Activated naive CD8-positive, alpha-beta T cell treated with anti-CD3 and anti-CD28 coated beads for 36 hours (primary cell): Measurements from ENCODE around the gene PHYHD1. TPM values are rescaled to one million over a fixed set of nuclear protein-coding genes. Genes with fewer than 3 reads are reported as not detected.
A peak's percentile ranks its signal among the peaks of the same experiment; 100 is the strongest.

Experiments used
- DNase-seq: peaks from one replicate; pipeline ENCODE4 v3.0.0; 2021
- H3K27ac Mint-ChIP-seq: one replicate; pipeline ENCODE4 v1.8.0; 2022; ENCODE audit warnings: mild to moderate bottlenecking, moderate library complexity, mixed read lengths
- H3K27me3 Mint-ChIP-seq: one replicate; pipeline ENCODE4 v1.8.0; 2022; ENCODE audit warnings: mild to moderate bottlenecking, mixed read lengths
- H3K36me3 Mint-ChIP-seq: one replicate; pipeline ENCODE4 v1.8.0; 2021; ENCODE audit warnings: mild to moderate bottlenecking, mixed read lengths
- H3K4me1 Mint-ChIP-seq: one replicate; pipeline ENCODE4 v1.8.0; 2021; ENCODE audit warnings: mixed read lengths
- H3K4me3 Mint-ChIP-seq: one replicate; pipeline ENCODE4 v1.8.0; 2022; ENCODE audit warnings: mild to moderate bottlenecking, moderate library complexity, mixed read lengths
- H3K9me3 Mint-ChIP-seq: one replicate; pipeline ENCODE4 v1.8.0; 2022; ENCODE audit warnings: mixed read lengths
- total RNA-seq, 2 experiments: library from RNA; stranded (reverse); gene quantifications; one replicate each; pipeline ENCODE4 v1.2.3, GENCODE V29; 2021

Gene PHYHD1
- total RNA-seq, 2 experiments from 2014 or later = 0.49 to 0.52 TPM

DNA sequence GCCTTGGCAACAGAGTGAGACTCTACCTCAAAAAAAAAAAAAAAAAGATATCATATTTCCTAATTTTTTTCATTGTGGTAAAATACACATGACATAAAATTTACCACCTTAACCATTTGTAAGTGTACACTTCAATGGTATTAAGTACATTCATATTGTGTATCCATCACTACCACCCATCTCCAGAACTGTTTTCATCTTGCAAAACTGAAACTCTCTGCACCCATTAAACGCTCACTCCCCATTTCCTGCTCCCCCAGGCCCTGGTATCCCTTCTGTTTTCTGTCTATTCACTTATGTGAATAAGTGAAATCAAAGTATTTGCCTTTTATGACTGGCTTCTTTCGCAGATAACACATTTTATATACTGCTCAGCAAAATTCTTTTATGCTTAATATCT lies 26.0 kb upstream of the PHYHD1 start:
- Mint-ChIP-seq H3K4me1 (peaks cover 41% of the 10 kb centered on the region), H3K4me3 (no peak overlapping the region), H3K27me3 (no peaks in the 10 kb centered on the region), H3K9me3 (no peaks in the 10 kb centered on the region), H3K27ac (no peak overlapping the region), H3K36me3 (peaks cover 28% of the 10 kb centered on the region)
- no peak for DNase-seq

DNA sequence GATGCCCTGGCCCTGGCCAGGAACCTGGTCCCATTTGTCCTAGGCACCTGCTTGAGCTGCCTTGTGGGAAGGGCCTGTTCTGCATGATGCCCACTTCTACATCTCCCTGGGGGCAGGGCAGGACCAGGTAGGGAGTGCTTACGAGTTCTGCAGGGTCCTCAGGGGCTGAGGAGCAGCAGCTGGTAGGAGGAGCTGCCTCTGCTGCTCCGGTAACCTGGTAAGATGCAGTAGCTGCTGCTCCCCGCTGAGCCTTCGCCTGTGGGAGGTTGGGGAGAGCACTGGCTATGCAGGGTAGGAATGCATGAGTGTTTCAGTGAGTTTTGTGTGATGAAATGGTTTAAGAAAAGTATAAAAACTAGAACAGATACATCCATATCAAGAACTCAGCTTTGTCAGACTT lies 25.2 kb upstream of the PHYHD1 start:
- H3K27ac Mint-ChIP-seq = no peak overlapping the region

DNA sequence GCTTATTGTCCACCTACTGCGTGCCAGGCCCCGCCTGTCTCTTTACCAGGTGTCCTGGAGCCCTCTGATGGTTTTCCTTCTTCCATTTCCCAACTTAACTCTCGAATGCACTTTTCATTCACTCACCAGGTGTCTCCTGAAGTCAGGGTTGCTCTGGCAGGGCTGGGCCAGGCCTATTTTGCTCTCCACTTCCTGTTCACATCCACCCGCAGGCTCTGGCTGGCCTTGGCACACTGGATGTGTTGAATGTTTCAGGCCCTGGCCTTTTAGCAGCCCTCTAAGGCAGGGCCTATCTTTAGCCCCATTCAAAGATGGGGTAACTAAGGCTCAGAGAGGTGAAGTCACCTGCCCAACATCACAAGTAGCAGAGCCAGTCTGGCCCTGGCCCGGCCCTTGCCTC lies 22.4 kb upstream of the PHYHD1 start:
- no peak for DNase-seq
- Mint-ChIP-seq H3K36me3 (peaks cover 22% of the 10 kb centered on the region), H3K9me3 (no peaks in the 10 kb centered on the region), H3K27ac (peak overlapping the region; percentile 89), H3K27me3 (no peaks in the 10 kb centered on the region), H3K4me3 (no peak overlapping the region), H3K4me1 (peaks cover 65% of the 10 kb centered on the region)

More for the DNA sequence above, 25.2 kb upstream of the PHYHD1 start:
- H3K4me3 Mint-ChIP-seq = no peak overlapping the region
- DNase-seq = no peak
- no peaks in the 10 kb centered on the region for H3K27me3 Mint-ChIP-seq
- H3K4me1 Mint-ChIP-seq = peaks cover 49% of the 10 kb centered on the region
- H3K9me3 Mint-ChIP-seq = no peaks in the 10 kb centered on the region
- H3K36me3 Mint-ChIP-seq = peaks cover 27% of the 10 kb centered on the region

DNA sequence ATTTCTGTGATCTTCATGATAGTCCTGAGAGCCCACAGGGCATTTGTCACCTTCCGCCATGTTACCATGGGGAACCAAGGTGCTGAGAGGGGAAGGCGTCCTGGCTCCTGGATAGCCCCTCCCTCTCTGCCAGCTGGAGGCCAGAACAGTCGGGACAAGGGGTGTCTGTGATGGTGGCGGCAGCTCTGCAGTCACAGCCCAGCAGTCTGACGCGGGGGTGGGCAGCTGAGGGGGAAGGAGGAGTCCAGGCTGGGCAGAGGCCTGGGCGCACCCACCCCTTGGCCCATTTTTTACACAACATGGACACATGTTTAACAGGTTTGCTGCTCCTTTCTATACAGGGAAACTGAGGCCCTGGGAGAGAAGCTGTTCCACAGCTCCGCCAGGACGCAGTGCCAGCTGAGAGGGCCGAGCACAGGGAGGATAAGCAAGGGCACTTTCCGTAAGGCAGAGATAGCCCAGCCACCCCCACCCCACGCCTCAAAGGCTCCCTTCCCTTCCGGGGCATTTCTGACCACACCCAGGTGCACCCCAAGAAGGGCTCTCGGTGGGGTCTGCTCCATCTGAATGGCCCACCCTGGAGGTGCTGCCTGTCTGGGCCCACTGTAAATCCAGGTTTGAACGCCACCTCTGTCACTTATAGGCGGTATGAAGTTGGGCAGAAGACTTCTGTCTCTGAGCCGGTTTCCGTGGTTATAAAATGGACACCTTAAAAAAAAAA lies 21.8 kb upstream of the PHYHD1 start:
- H3K4me3 Mint-ChIP-seq = peak overlapping the region; percentile 68

DNA sequence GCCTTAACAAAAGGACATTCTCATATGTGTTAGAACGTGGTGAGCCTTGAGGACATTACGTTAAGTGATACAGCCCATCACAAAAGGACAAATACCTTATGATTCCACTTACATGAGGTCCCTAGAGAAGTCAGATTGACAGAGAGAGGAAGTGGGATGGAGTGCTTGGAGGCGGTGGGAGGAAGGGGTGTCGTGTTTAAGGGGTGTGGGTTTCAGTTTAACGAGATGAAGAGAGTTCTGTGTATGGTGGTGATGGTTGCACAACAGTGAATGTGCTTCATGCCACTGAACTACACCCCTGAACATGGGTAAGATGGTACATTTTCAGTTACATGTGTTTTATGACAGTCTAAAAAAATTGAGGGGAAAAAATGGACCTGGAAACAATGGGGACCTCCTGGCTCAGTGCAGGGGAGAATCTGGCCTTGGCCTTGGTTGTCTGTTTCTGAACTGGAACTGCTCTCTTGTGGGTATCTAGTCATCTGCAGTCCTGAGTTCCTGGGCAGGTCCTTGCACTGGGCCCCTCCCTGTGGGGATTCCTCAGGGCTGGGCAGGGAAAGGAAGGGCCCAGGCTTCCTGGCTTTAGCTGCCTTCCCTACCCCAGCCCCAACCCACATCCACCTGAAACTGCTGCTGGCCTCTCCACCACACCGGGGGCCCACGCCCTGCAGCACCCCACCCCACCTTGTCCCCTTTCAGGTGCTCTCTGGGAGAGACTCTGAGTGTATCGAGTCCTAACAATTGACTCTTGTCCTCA lies 21.0 kb upstream of the PHYHD1 start:
- H3K4me3 Mint-ChIP-seq = peak overlapping the region; percentile 68
- peak; percentile 35 for DNase-seq
- H3K27me3 Mint-ChIP-seq = no peaks in the 10 kb centered on the region

More for the DNA sequence above, 21.8 kb upstream of the PHYHD1 start:
- DNase-seq = no peak
- Mint-ChIP-seq H3K4me1 (peaks cover 66% of the 10 kb centered on the region), H3K36me3 (peaks cover 21% of the 10 kb centered on the region), H3K9me3 (no peaks in the 10 kb centered on the region), H3K27me3 (no peaks in the 10 kb centered on the region), H3K27ac (peak overlapping the region; percentile 89)

DNA sequence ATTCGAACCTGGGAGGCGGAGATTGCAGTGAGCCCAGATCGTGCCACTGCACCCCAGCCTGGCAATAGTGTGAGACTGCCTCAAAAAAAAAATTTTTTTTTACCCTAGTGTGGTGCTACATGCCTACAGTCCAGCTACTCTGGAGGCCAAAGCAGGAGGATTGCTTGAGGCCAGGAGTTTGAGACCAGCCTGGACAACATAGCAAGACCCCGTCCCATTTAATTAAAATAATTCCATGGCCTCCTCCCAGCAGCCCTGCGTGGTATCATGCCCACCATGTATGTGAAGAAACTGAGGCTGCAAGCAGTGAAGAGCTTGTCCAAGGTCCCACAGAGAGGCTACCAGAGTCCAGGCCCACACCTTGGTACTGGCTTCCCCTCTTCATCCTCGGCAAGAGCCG lies 19.4 kb upstream of the PHYHD1 start:
- no peak for DNase-seq
- Mint-ChIP-seq H3K9me3 (no peaks in the 10 kb centered on the region), H3K4me3 (no peak overlapping the region), H3K27me3 (no peaks in the 10 kb centered on the region), H3K27ac (peak overlapping the region; percentile 94), H3K4me1 (peaks cover 63% of the 10 kb centered on the region), H3K36me3 (peaks cover 17% of the 10 kb centered on the region)

More for the DNA sequence above, 21.0 kb upstream of the PHYHD1 start:
- Mint-ChIP-seq H3K27ac (peak overlapping the region; percentile 89), H3K9me3 (no peaks in the 10 kb centered on the region), H3K36me3 (peaks cover 21% of the 10 kb centered on the region), H3K4me1 (peaks cover 67% of the 10 kb centered on the region)

DNA sequence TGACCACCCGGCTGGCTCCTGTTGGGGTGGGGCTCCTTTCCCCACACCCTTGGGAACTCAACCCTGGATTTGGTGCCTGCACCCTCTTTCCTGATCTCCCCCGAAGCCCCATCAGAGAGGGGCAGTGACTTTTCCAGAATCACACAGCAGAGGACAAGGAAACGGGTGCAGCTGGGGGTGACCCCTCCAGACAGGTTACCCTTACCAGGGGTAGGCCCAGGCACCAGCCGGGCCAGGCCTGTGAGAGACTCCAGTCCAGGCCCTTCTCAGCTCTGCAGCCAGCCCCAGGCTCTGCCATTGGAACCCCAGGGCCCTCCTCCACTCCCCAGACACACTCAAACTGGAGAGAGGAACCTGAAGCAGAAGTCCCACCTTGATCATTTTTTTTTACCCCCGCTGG lies 19.0 kb upstream of the PHYHD1 start:
- H3K27me3 Mint-ChIP-seq = no peaks in the 10 kb centered on the region
- H3K27ac Mint-ChIP-seq = peak overlapping the region; percentile 94
- no peaks in the 10 kb centered on the region for H3K9me3 Mint-ChIP-seq
- peaks cover 67% of the 10 kb centered on the region for H3K4me1 Mint-ChIP-seq
- peak overlapping the region; percentile 45 for H3K4me3 Mint-ChIP-seq
- peaks cover 17% of the 10 kb centered on the region for H3K36me3 Mint-ChIP-seq
- no peak for DNase-seq

DNA sequence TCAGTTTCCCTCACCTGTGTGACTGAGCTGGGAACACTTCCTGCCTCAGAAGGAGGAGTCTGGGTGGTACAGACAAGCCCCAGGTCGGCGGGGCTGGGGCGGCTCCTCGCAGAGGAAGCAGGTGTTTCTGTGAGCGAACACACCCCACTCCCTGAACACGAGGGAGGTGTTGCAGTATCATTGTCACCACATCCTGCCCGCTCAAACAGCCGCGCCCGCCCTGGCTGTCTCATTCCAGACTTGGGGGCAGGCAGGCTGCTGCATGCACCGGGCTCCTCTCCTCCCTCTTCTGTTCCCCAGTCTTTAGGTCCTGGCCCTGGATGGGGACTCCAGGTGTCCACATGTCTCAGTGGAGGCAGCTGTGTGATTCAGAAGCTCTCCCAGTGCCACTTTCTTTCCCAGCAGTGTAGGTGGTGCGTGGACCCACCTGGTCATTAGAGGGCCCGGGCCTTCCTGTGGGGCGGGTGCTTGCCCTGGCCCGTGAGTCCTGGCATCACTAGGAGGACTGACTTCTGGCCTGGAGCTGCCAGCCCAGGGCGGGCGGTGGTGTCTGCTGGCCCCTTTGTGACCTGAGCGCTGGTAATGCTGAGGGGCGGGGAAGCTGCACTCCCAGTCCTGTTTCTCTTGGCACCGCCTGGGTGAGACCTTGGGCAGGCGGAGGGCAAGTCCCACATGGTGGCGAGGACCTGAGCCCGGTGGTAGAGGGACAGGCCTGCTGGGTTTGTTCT lies 18.3 kb upstream of the PHYHD1 start:
- Mint-ChIP-seq H3K27me3 (no peaks in the 10 kb centered on the region), H3K4me1 (peaks cover 67% of the 10 kb centered on the region), H3K4me3 (peak overlapping the region; percentile 65), H3K27ac (peak overlapping the region; percentile 94), H3K9me3 (no peaks in the 10 kb centered on the region), H3K36me3 (peaks cover 19% of the 10 kb centered on the region)
- DNase-seq = peak; percentile 85

DNA sequence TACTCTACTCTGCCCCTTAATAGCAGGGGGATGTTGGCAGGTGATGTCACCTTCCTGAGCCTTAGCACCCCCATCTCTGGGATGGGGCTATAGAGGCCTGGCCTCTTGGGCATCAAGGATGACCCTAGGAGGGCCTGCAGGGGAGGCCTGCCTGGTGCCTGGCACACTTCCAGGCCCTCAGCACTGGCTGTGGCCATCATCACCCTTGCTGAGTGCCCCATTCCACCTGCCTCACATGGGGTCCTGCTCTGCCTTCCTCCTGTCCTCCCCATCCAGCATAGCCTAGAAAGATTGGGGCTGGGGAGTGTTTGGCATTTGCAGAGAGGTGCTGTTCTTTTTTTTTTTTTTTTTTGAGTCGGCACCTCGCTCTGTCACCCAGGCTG lies 17.7 kb upstream of the PHYHD1 start:
- DNase-seq = no peak

DNA sequence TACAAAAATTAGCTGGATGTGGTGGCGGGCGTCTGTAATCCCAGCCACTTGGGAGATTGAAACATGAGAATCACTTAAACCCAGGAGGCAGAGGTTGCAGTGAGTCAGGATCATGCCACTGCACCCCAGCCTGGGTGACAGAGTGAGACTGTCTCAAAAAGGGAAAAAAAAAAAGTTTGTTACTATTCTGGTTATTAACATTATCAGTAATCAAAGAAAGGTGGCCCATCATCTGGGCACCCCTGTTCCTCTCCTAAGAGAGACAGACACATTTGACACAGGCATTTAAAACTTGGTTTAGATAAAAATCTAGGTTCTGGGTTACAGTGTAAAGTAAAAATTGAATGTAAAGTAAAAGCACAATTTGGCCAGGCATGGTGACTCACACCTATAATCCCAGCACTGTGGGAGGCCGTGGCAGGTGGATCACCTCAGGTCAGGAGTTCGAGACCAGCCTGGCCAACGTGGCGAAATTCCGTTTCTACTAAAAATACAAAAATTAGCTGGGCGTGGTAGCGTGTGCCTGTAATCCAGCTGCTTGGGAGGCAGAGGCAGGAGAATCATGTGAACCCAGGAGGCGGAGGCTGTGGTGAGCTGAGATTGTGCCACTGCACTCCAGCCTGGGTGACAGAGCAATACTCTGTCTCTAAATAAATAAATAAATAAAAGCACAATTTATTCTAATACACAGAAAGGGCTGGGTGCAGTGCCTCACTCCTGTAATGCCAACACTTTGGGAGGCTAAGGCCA lies 16.7 kb upstream of the PHYHD1 start:
- Mint-ChIP-seq H3K4me3 (no peak overlapping the region), H3K27me3 (no peaks in the 10 kb centered on the region), H3K27ac (peak overlapping the region; percentile 54), H3K9me3 (no peaks in the 10 kb centered on the region), H3K36me3 (peaks cover 19% of the 10 kb centered on the region), H3K4me1 (peaks cover 57% of the 10 kb centered on the region)
- no peak for DNase-seq

More for the DNA sequence above, 17.7 kb upstream of the PHYHD1 start:
- peaks cover 63% of the 10 kb centered on the region for H3K4me1 Mint-ChIP-seq
- no peaks in the 10 kb centered on the region for H3K9me3 Mint-ChIP-seq
- H3K27ac Mint-ChIP-seq = peak overlapping the region; percentile 94
- peak overlapping the region; percentile 65 for H3K4me3 Mint-ChIP-seq
- peaks cover 19% of the 10 kb centered on the region for H3K36me3 Mint-ChIP-seq
- no peaks in the 10 kb centered on the region for H3K27me3 Mint-ChIP-seq

DNA sequence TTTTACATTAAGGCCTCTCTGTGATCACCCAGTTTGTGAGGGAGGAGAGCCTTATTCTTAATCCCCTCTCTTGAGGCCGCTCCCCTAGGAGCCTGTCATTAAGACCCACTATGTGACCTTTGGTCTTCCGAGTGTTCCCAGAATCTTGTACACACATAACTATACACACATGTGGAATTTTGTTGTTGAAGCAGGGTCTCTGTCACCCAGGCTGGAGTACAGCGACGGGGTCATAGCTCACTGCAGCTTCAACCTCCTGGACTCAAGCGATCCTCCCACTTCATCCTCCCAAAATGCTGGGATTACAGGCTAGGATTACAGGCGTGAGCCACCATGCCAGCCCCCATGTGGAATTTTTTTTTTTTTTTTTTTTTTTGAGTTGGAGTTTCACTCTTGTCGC lies 14.8 kb upstream of the PHYHD1 start:
- H3K9me3 Mint-ChIP-seq = no peaks in the 10 kb centered on the region
- H3K36me3 Mint-ChIP-seq = peaks cover 22% of the 10 kb centered on the region
- H3K4me3 Mint-ChIP-seq = no peak overlapping the region
- no peaks in the 10 kb centered on the region for H3K27me3 Mint-ChIP-seq
- no peak for DNase-seq
- H3K4me1 Mint-ChIP-seq = peaks cover 52% of the 10 kb centered on the region
- no peak overlapping the region for H3K27ac Mint-ChIP-seq

DNA sequence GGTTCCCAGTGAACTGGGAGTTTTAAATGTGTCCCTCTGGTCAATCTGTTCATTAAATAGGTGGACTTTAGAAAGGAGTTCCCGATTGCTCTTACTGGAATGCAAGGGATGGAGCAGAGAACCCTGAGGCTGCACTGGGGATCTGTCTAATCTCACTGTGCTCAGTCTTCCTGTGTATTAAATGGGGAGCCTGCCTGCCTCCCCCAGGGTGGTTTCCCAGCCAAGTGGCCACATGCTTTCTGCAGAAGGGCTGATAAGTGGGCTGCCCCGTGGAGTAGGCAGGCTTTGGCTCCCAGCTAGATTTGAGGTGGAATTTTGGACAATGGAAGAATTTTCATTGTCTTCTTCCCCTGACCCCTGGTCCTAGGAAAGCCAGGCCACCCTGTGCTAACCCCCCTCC lies 14.0 kb upstream of the PHYHD1 start:
- H3K27me3 Mint-ChIP-seq = no peaks in the 10 kb centered on the region
- no peak overlapping the region for H3K27ac Mint-ChIP-seq
- no peak for DNase-seq

DNA sequence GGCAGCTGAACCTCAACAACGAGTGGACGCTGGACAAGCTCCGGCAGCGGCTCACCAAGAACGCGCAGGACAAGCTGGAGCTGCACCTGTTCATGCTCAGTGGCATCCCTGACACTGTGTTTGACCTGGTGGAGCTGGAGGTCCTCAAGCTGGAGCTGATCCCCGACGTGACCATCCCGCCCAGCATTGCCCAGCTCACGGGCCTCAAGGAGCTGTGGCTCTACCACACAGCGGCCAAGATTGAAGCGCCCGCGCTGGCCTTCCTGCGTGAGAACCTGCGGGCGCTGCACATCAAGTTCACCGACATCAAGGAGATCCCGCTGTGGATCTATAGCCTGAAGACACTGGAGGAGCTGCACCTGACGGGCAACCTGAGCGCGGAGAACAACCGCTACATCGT lies 12.4 kb upstream of the PHYHD1 start:
- Mint-ChIP-seq H3K36me3 (peaks cover 31% of the 10 kb centered on the region), H3K27ac (no peak overlapping the region), H3K9me3 (no peaks in the 10 kb centered on the region), H3K27me3 (no peaks in the 10 kb centered on the region), H3K4me3 (no peak overlapping the region), H3K4me1 (peaks cover 55% of the 10 kb centered on the region)
- DNase-seq = no peak

More for the DNA sequence above, 14.0 kb upstream of the PHYHD1 start:
- Mint-ChIP-seq H3K4me1 (peaks cover 55% of the 10 kb centered on the region), H3K4me3 (no peak overlapping the region), H3K36me3 (peaks cover 22% of the 10 kb centered on the region), H3K9me3 (no peaks in the 10 kb centered on the region)

DNA sequence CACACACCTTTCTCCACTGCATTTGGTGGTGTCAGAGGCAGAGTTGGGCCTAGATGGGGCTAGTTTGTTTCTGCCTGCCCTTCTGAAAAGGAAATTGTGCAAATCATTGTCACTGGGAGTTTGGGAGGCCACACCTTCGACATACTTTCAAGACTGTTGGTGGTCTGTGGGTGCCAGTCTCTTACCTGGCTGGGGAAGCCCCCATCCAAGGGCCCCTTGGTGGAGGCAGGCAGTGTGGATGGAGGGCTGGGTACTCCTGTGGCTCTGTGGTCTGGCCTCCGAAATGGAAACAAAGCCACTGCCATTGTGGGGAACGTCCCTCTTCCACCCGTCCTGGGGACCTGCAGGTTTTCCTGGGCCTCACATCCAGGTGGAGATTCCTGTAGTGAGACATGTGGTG lies 10.9 kb upstream of the PHYHD1 start:
- Mint-ChIP-seq H3K9me3 (no peaks in the 10 kb centered on the region), H3K4me3 (peak overlapping the region; percentile 25), H3K36me3 (peaks cover 31% of the 10 kb centered on the region), H3K27ac (peak overlapping the region; percentile 72), H3K4me1 (peaks cover 56% of the 10 kb centered on the region), H3K27me3 (no peaks in the 10 kb centered on the region)
- no peak for DNase-seq
